LHCN-M2 (cell line): ENCODE results near the gene MPV17L2. TPM values are rescaled to one million over a fixed set of nuclear protein-coding genes. Genes with fewer than 3 reads are reported as not detected.

Source experiments
- DNase-seq: peaks from one replicate; pipeline ENCODE4 v3.0.0-alpha.2; 2012; ENCODE audit warnings: low read depth
- total RNA-seq: library from RNA; depleted of rRNA; stranded (reverse); fragments of >200 nt; gene quantifications from 2 replicates; pipeline ENCODE4 v1.2.3, GENCODE V29; 2014; rRNA removed

MPV17L2 gene
- total RNA-seq, 1 experiment from 2014 or later, result 51.1 TPM

GRCh38 chr19:18232540-18233223, 39.7 kb downstream of the MPV17L2 start:
- no peak for DNase-seq

GRCh38 chr19:18233224-18233825, 40.3 kb downstream of the MPV17L2 start:
- DNase-seq, result no peak

GRCh38 chr19:18234194-18234593, 41.2 kb downstream of the MPV17L2 start:
- no peak for DNase-seq

- no peak for DNase-seq
These were observed 46.3 kb downstream of the MPV17L2 start for GRCh38 chr19:18239303-18239702.

GRCh38 chr19:18245297-18245696, 52.3 kb downstream of the MPV17L2 start:
- DNase-seq, result no peak

Other genes starting within 250 kb of the MPV17L2 start
- gene KCNN1, start 226.1 kb upstream of the MPV17L2 start, total RNA-seq, result 0.06 TPM in 1 of 2 replicates, not detected in the other
- 9.0 and 15.0 TPM in 2 replicates for gene ARRDC2, start 185.0 kb upstream of the MPV17L2 start, total RNA-seq
- not detected in 2 replicates for gene IL12RB1, start 106.3 kb upstream of the MPV17L2 start, total RNA-seq
- gene MAST3, start 95.4 kb upstream of the MPV17L2 start, total RNA-seq, result 2.2 and 2.4 TPM in 2 replicates
- gene PIK3R2, start 40.1 kb upstream of the MPV17L2 start, total RNA-seq, result 21.2 and 40.6 TPM in 2 replicates
- 3.3 and 13.0 TPM in 2 replicates for gene IFI30, start 19.4 kb upstream of the MPV17L2 start, total RNA-seq
- gene RAB3A, start 10.8 kb downstream of the MPV17L2 start, total RNA-seq, result 1.4 and 1.7 TPM in 2 replicates
- gene PDE4C, start 33.2 kb downstream of the MPV17L2 start, total RNA-seq, result 0.17 and 0.26 TPM in 2 replicates
- gene IQCN, start 81.2 kb downstream of the MPV17L2 start, total RNA-seq, result 0.06 and 0.13 TPM in 2 replicates
- gene JUND, start 88.4 kb downstream of the MPV17L2 start, total RNA-seq, result 47.3 and 60.9 TPM in 2 replicates
- gene LSM4, start 129.9 kb downstream of the MPV17L2 start, total RNA-seq, result 376 and 434 TPM in 2 replicates
- 8.0 and 11.0 TPM in 2 replicates for gene PGPEP1, start 147.4 kb downstream of the MPV17L2 start, total RNA-seq
- 109 and 147 TPM in 2 replicates for gene GDF15, start 192.9 kb downstream of the MPV17L2 start, total RNA-seq
- gene LRRC25, start 204.4 kb downstream of the MPV17L2 start, total RNA-seq, result not detected in 2 replicates
- 41.6 and 64.2 TPM in 2 replicates for gene SSBP4, start 226.2 kb downstream of the MPV17L2 start, total RNA-seq
- 0.83 and 0.86 TPM in 2 replicates for gene ISYNA1, start 244.9 kb downstream of the MPV17L2 start, total RNA-seq